ENCODE data around the gene BRD1.

- TF ChIP-seq POLR2AphosphoS5 (IDR thresholded peaks at IDR 0.05) = no peak
- TF ChIP-seq POLR2A (IDR thresholded peaks at IDR 0.05) = no peak
- TF ChIP-seq CTCF (IDR thresholded peaks at IDR 0.05) = no peak
- no peak for TF ChIP-seq EP300 (IDR thresholded peaks at IDR 0.05; ENCODE audit: low read depth)
These were observed 57.0 kb downstream of the BRD1 start for GRCh38 chr22:49770547-49771265.

All from transverse colon (tissue), 4 donors.